Esophagus muscularis mucosa (tissue), 4 donors: ENCODE measurements around the gene TRIM15. TPM values are rescaled to one million over a fixed set of nuclear protein-coding genes. Genes with fewer than 3 reads are reported as not detected.

Experiments used
- DNase-seq: peaks from one replicate; pipeline ENCODE4 v3.0.0-alpha.2; 2017; ENCODE audit errors: extremely low spot score
- H3K27ac ChIP-seq, 4 donors: fragments of 200-600 bp; sonication (generic); replicated peaks in 1 of 4; 1 replicate in 3 of 4; 2 replicates in 1 of 4; pipeline ENCODE4 v1.5.1; 2016 to 2019; ENCODE audit warnings: mild to moderate bottlenecking in 1 of 4
- H3K27me3 ChIP-seq, 4 donors: fragments of 200-600 bp; sonication (generic); one replicate each; pipeline versions ENCODE4 v1.5.1 to v1.6.0; 2016 to 2019
- H3K36me3 ChIP-seq, 4 donors: fragments of 200-600 bp; sonication (generic); one replicate each; pipeline ENCODE4 v1.5.1; 2016 to 2019
- H3K4me1 ChIP-seq, 4 donors: fragments of 200-600 bp; sonication (generic); one replicate each; pipeline ENCODE4 v1.5.1; 2016 to 2019
- H3K4me3 ChIP-seq, 4 donors: fragments of 200-600 bp; sonication (generic); 1 replicate in 2 of 4; 2 replicates in 2 of 4; pipeline ENCODE4 v1.5.1; 2016 to 2019; ENCODE audit warnings: mild to moderate bottlenecking in 4 of 4, moderate library complexity in 1 of 4
- H3K9me3 ChIP-seq, 4 donors: fragments of 200-600 bp; sonication (generic); 1 replicate in 3 of 4; 2 replicates in 1 of 4; pipeline ENCODE4 v1.5.1; 2016 to 2019
- EP300 ChIP-seq: sonication (generic); formaldehyde crosslinking; IDR thresholded peaks from one replicate; pipeline ENCODE4 v1.6.1; 2017; ENCODE audit warnings: antibody characterized with exemption
- POLR2A ChIP-seq: fragments of 450-650 bp; IDR thresholded peaks from one replicate; pipeline ENCODE4 v1.6.1; 2017; ENCODE audit warnings: antibody characterized with exemption, moderate library complexity, mild to moderate bottlenecking, low read depth
- POLR2AphosphoS5 ChIP-seq, 2 donors: sonication (generic); formaldehyde crosslinking; IDR thresholded peaks; one replicate each; pipeline ENCODE4 v1.6.1; 2017; ENCODE audit warnings: antibody characterized with exemption in 2 of 2
- WGBS: methylation state at CpG from one replicate; pipeline ENCODE4 v1.1.5; 2018; 5-methylcytosine and 5-hydroxymethylcytosine counted together
- intact Hi-C: fragments of 100-400 bp; cut with DNase I; formaldehyde crosslinking; loops from one replicate; pipeline ENCODE4 v1.15.1; 2023
- total RNA-seq, 4 donors: library from RNA; depleted of rRNA; stranded (reverse); fragments of >200 nt; gene quantifications; one replicate each; pipeline versions ENCODE4 v1.1.0 to v1.2.1, GENCODE V29; 2016
- TF ChIP-seq, protein P1 (sequence below), 3 experiments: fragments of 200-600 bp in 2 of 3; fragments of 450-650 bp in 1 of 3; sonication (generic) in 2 of 3; IDR thresholded peaks; one replicate each; pipeline ENCODE4 v1.5.1; 2017 to 2019; ENCODE audit warnings: antibody characterized with exemption in 3 of 3, mild to moderate bottlenecking in 2 of 3, moderate library complexity in 1 of 3

The TRIM15 gene
- total RNA-seq, 4 donors from 2014 or later: 0.42 TPM; not detected in 3

DNA sequence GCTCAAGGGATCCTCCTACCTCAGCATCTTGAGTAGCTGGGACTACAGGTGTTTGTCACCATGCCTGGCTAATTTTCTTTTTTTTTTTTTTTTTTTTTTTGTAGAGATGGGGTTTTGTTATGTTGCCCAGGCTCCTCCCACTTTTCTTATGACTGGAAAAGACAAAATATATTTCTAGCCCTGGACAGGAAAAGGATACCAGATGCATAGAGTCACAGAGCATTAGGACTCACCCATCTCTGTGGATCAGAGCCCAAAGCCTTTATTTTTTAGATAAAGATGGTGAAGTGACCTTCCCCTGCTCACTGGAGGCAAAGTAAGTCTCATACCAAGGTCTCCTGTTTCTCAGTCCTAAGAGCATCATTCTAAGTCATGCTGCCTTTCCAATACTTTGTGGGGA is 5.8 kb upstream of the TRIM15 start:
- DNase-seq: no peak
- no peaks in the 10 kb centered on the region for H3K36me3 ChIP-seq
- no peak overlapping the region for H3K27ac ChIP-seq
- no peaks in the 10 kb centered on the region for H3K9me3 ChIP-seq
- peaks cover 0 to 34% (median 0%) of the 10 kb centered on the region in 4 donors for H3K27me3 ChIP-seq
- peaks cover 6 to 10% (median 8%) of the 10 kb centered on the region in 4 donors for H3K4me1 ChIP-seq
- no peak overlapping the region for H3K4me3 ChIP-seq
- no peak for TF ChIP-seq POLR2A
- TF ChIP-seq, protein P1, sequence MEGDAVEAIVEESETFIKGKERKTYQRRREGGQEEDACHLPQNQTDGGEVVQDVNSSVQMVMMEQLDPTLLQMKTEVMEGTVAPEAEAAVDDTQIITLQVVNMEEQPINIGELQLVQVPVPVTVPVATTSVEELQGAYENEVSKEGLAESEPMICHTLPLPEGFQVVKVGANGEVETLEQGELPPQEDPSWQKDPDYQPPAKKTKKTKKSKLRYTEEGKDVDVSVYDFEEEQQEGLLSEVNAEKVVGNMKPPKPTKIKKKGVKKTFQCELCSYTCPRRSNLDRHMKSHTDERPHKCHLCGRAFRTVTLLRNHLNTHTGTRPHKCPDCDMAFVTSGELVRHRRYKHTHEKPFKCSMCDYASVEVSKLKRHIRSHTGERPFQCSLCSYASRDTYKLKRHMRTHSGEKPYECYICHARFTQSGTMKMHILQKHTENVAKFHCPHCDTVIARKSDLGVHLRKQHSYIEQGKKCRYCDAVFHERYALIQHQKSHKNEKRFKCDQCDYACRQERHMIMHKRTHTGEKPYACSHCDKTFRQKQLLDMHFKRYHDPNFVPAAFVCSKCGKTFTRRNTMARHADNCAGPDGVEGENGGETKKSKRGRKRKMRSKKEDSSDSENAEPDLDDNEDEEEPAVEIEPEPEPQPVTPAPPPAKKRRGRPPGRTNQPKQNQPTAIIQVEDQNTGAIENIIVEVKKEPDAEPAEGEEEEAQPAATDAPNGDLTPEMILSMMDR (IDR thresholded peaks at IDR 0.05): no peak
- TF ChIP-seq EP300: no peak
- TF ChIP-seq POLR2AphosphoS5 (IDR thresholded peaks at IDR 0.05): no peak
- intact Hi-C loops: no loop called here

GRCh38 chr6:30157999-30158398 is 5.3 kb upstream of the TRIM15 start:
- H3K27ac ChIP-seq: no peak overlapping the region

DNA sequence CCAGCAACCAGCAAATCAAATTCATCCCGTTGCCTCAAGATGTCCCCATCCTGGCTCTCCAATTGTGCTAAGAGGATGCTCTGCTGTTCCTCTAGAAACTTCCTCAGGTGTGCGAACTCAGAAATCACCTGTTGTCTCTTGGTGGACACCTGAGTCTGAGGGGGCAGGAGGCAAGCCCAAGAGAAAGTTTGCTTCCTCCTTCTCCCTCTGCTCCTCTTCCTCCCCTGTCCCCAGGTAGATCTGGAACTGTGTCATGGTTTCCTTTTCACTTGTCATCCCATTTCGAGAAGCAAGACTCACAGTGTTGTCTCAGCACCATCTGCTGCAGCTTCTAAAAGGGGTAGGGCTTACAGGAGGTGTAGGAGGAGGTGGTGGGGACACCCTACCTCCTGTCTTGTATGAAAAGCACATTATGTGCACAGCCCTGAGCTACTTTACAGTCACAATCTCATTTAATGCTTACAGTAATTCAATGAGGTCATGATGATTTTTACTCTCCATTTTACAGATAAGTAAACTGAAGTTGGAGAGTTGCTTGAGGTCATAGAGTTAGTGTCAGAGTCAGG is 4.8 kb upstream of the TRIM15 start:
- H3K27me3 ChIP-seq: peaks cover 0 to 40% (median 0%) of the 10 kb centered on the region in 4 donors
- H3K4me1 ChIP-seq: peaks cover 6 to 10% (median 8%) of the 10 kb centered on the region in 4 donors

More at GRCh38 chr6:30157999-30158398, 5.3 kb upstream of the TRIM15 start:
- Histone ChIP-seq H3K9me3 (no peaks in the 10 kb centered on the region), H3K4me1 (peaks cover 6 to 10% (median 8%) of the 10 kb centered on the region in 4 donors), H3K36me3 (no peaks in the 10 kb centered on the region), H3K27me3 (peaks cover 0 to 34% (median 0%) of the 10 kb centered on the region in 4 donors), H3K4me3 (no peak overlapping the region)
- TF ChIP-seq, protein P1 (IDR thresholded peaks at IDR 0.05): no peak
- no peak for TF ChIP-seq POLR2A
- no peak for TF ChIP-seq POLR2AphosphoS5 (IDR thresholded peaks at IDR 0.05)
- no peak for TF ChIP-seq EP300
- DNase-seq: no peak
- intact Hi-C loops: no loop called here
- 93% methylated on average over 2 of the region's 2 CpGs for WGBS

DNA sequence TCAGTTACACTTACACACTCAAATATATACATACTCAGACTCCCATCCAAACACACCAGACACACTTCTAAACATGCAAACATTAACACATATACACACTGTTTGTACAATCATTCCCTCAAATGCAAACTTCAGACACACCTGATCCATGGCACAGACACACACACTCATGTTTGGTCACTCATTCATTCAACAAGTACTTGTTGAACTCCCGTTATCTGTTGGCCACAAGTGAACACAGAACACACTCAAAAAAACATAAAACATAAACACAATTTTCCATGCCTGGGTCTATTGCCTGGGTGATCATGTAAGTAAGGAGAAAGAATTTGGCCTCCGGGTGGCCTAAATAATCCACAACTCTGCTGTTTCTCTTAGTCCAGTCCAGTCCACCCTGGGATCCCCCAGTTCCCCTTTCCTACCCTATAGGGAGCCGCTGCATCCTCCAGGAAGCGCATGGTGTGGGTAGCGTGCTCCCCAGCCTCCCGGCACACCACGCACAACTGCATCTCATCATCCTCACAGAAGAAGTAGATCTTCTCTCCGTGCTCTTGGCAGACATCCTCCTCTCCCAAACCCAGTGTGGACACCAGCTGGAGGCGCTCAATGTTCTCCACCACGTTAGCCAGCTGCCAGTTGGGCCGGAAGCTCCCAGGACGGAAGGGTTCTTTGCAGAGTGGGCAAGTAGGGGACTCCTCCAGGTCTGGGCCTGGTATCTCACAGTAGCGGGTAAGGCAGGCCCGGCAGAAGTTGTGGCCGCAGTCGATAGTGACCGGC is 3.1 kb upstream of the TRIM15 start:
- no peak overlapping the region for H3K4me3 ChIP-seq
- 91% methylated on average over 12 of the region's 17 CpGs for WGBS
- peaks cover 0 to 37% (median 0%) of the 10 kb centered on the region in 4 donors for H3K27me3 ChIP-seq
- no peaks in the 10 kb centered on the region for H3K36me3 ChIP-seq
- no peaks in the 10 kb centered on the region for H3K9me3 ChIP-seq
- intact Hi-C loops: no loop called here
- peak; percentile 90 for DNase-seq
- H3K27ac ChIP-seq: no peak overlapping the region
- TF ChIP-seq POLR2A (no peak), EP300 (no peak), POLR2AphosphoS5 (IDR thresholded peaks at IDR 0.05) (no peak)
- TF ChIP-seq, protein P1 (IDR thresholded peaks at IDR 0.05): no peak
- H3K4me1 ChIP-seq: peaks cover 1 to 10% (median 7%) of the 10 kb centered on the region in 4 donors

More for the DNA sequence above, 4.8 kb upstream of the TRIM15 start:
- H3K36me3 ChIP-seq: no peaks in the 10 kb centered on the region
- intact Hi-C loops: no loop called here
- H3K9me3 ChIP-seq: no peaks in the 10 kb centered on the region
- H3K27ac ChIP-seq: no peak overlapping the region
- peak; percentile 88 for DNase-seq
- H3K4me3 ChIP-seq: no peak overlapping the region
- TF ChIP-seq, protein P1 (IDR thresholded peaks at IDR 0.05): no peak
- TF ChIP-seq EP300 (no peak), POLR2AphosphoS5 (IDR thresholded peaks at IDR 0.05) (no peak), POLR2A (no peak)
- WGBS: 55% methylated on average over 3 of the region's 3 CpGs
